GM12873 (cell line): ENCODE data around the gene PNMA8A.

Experiments
- CTCF ChIP-seq: IDR thresholded peaks from 2 replicates; pipeline ENCODE4 v1.5.1; 2012; ENCODE audit warnings: low read depth, mild to moderate bottlenecking, moderate library complexity, low read length, control low read depth; ENCODE audit not compliant: insufficient read depth; ENCODE audit errors: missing control alignments

PNMA8A gene

GRCh38 chr19:46496304-46496703 is 24.9 kb upstream of the PNMA8A start:
- TF ChIP-seq CTCF = no peak

- TF ChIP-seq CTCF = no peak
Measured at GRCh38 chr19:46495786-46496099, 24.4 kb upstream of the PNMA8A start, which contains the start of gene PNMA8B. Gene PNMA8B, minus strand, starts transcription at chr19:46495867. Its CDS starts 402 bp downstream, at chr19:46495465.

- TF ChIP-seq CTCF = no peak
Measured at GRCh38 chr19:46494941-46495785, 23.8 kb upstream of the PNMA8A start.

DNA sequence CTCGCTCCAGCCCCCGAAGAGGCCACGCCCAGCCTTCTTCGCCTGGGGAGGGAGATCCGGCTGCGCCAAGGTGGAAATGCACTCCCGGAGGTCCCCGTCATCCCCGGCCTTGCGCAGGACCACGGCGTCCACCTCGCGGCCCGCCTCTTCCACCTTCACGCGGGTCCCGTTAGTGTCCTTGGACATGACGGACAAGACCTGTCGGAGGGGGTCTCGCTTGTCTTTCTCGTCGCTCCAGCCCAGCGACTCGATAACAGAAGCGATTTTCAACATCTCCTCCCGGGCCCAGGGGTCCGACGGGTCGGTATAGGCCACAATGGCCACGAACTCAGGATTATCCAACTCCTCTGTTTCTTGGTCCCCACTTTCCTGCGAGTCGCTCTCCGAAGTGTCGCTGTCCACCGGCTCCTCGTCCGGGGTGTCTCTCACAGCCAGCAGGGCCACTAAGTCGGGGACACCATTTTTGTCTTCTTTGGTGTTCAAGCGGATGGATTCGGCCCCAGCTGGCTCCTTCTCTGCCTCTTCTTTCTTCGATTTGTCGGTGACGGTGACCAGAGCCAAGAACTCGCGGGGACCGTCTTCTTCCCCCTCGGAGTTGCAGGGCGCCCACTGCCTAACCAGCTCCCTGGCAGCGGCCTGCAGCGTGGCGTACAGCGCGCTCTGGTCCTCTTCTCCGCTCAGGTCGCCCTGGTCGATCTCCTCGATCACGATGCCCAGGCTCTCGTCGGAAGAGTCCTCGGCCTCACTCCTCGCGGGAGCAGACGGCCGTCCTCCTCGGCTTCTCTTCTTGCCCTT is 23.0 kb upstream of the PNMA8A start:
- TF ChIP-seq CTCF = no peak

DNA sequence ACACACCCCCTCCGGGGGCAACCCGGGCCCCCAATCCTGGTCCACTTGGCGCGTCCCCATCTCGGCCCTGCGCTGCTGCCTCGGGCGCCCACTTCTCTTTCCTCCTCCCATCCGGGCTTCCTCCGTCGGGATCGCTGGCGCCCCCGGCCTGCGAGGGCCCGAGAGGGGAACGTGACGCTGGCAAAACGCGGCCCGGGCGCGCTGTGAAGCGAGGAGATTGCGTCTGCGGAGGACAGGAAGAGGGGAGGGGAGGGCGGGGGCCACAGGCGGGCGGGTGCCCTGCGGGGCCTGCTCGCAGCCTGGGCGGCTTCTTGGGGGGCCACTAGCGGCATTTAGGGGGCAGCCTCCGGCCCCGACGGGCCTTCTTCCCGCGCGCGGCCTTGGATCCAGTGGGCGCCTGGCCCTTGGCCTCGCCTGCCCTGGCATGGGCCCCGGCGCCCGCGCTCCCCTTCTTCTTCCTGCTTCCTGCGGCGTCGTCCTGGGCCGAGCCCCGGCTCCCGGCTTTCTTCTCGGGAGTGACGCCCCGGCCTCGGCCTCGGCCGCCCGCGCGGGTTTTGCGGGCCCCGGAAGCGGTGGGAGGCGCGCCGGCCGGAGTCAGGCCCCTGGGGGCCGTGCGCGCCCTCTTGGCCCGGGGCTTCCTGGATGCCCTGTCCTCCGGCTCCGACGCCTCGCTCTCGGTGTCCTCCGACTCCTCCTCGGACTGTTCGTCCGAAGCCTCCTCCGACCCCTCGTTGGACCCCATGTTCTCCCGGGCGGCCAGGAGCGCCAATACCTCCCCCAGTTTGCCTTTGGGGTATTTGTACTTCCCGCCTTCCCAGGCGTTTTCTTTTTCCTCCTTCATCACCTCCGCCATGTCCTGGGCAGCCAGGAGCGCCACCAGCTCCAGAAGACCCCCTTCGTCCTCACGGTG is 22.1 kb upstream of the PNMA8A start:
- no peak for TF ChIP-seq CTCF

GRCh38 chr19:46492841-46493235 is 21.5 kb upstream of the PNMA8A start:
- TF ChIP-seq CTCF = no peak
